WTC11 (cell line): ENCODE results near the gene KCNV2. TPM values are rescaled to one million over a fixed set of nuclear protein-coding genes. Genes with fewer than 3 reads are reported as not detected.

ENCODE experiments used
- ATAC-seq: fragments of 200-7000 bp; cut with Tn5 transposase; 2 replicates; pipeline ENCODE4 v1.10.0; 2021; ENCODE audit warnings: mild to moderate bottlenecking, moderate library complexity
- CTCF ChIA-PET: fragments of 300-600 bp; sonication (Branson Sonifier 250); formaldehyde crosslinking; loops from one replicate; lab custom pipeline; 2021; ENCODE audit warnings: antibody characterized with exemption; lab: Charles Lee
- POLR2A ChIA-PET: fragments of 350-600 bp; sonication (Branson Sonifier 250); formaldehyde crosslinking; loops from one replicate; lab custom pipeline; 2021; ENCODE audit warnings: antibody characterized with exemption; lab: Charles Lee
- DNase-seq: peaks from one replicate; pipeline ENCODE4 v3.0.0; 2021; ENCODE audit warnings: low spot score
- H3K27ac Mint-ChIP-seq: 2 replicates; pipeline ENCODE4 v1.8.0; 2021; ENCODE audit warnings: mixed read lengths
- H3K27me3 Mint-ChIP-seq: 2 replicates; pipeline ENCODE4 v1.8.0; 2021; ENCODE audit warnings: low read depth, mild to moderate bottlenecking, moderate library complexity, mixed read lengths
- H3K36me3 Mint-ChIP-seq: 2 replicates; pipeline ENCODE4 v1.8.0; 2021; ENCODE audit warnings: mixed read lengths
- H3K4me1 Mint-ChIP-seq: 2 replicates; pipeline ENCODE4 v1.8.0; 2022; ENCODE audit warnings: mixed read lengths
- H3K4me3 Mint-ChIP-seq: 2 replicates; pipeline ENCODE4 v1.8.0; 2021; ENCODE audit warnings: mild to moderate bottlenecking, moderate library complexity, mixed read lengths
- H3K9me3 Mint-ChIP-seq: 2 replicates; pipeline ENCODE4 v1.8.0; 2021; ENCODE audit warnings: mixed read lengths
- CREB1 ChIP-seq: sonication (generic); formaldehyde crosslinking; IDR thresholded peaks from 2 replicates; pipeline ENCODE4 v1.8.0; 2023; ENCODE audit warnings: mild to moderate bottlenecking, missing genetic modification reagents
- FOXJ3 ChIP-seq: sonication (generic); formaldehyde crosslinking; IDR thresholded peaks from 2 replicates; pipeline ENCODE4 v1.9.0; 2021; ENCODE audit warnings: missing genetic modification reagents, mild to moderate bottlenecking, borderline replicate concordance
- GABPB1 ChIP-seq: sonication (generic); formaldehyde crosslinking; IDR thresholded peaks from 2 replicates; pipeline ENCODE4 v1.8.1; 2023; ENCODE audit warnings: mild to moderate bottlenecking, missing genetic modification reagents
- JAZF1 ChIP-seq: fragments of 250-450 bp; sonication (Bioruptor Pico); IDR thresholded peaks from 2 replicates; pipeline ENCODE4 v1.9.0; 2021; ENCODE audit warnings: moderate library complexity, mild to moderate bottlenecking, inconsistent platforms
- MAX ChIP-seq: sonication (generic); formaldehyde crosslinking; IDR thresholded peaks from 2 replicates; pipeline ENCODE4 v1.8.0; 2022; ENCODE audit warnings: mild to moderate bottlenecking, missing genetic modification reagents
- NR1H2 ChIP-seq: sonication (generic); formaldehyde crosslinking; IDR thresholded peaks from 2 replicates; pipeline ENCODE4 v1.9.0; 2021; ENCODE audit warnings: mild to moderate bottlenecking, moderate library complexity, missing genetic modification reagents
- PRRX2 ChIP-seq: fragments of 250-450 bp; sonication (Bioruptor Pico); IDR thresholded peaks from 2 replicates; pipeline ENCODE4 v1.8.0; 2021; ENCODE audit warnings: mild to moderate bottlenecking
- RELA ChIP-seq: sonication (generic); formaldehyde crosslinking; IDR thresholded peaks from 2 replicates; pipeline ENCODE4 v1.8.1; 2022; ENCODE audit warnings: missing genetic modification reagents, mild to moderate bottlenecking, borderline replicate concordance
- SP1 ChIP-seq: sonication (generic); formaldehyde crosslinking; conservative IDR thresholded peaks from 2 replicates; pipeline ENCODE4 v1.8.1; 2022; ENCODE audit warnings: missing genetic modification reagents
- ZBTB21 ChIP-seq: sonication (generic); formaldehyde crosslinking; IDR thresholded peaks from 2 replicates; pipeline ENCODE4 v1.8.1; 2023; ENCODE audit warnings: mild to moderate bottlenecking, missing genetic modification reagents, borderline replicate concordance
- ZNF232 ChIP-seq: sonication (generic); formaldehyde crosslinking; IDR thresholded peaks from 2 replicates; pipeline ENCODE4 v1.8.0; 2022; ENCODE audit warnings: mild to moderate bottlenecking, missing genetic modification reagents
- ZNF416 ChIP-seq: fragments of 250-450 bp; sonication (Bioruptor Pico); IDR thresholded peaks from 2 replicates; pipeline ENCODE4 v1.9.0; 2021; ENCODE audit warnings: mild to moderate bottlenecking, inconsistent platforms
- ZSCAN18 ChIP-seq: fragments of 250-450 bp; sonication (Bioruptor Pico); IDR thresholded peaks from 2 replicates; pipeline ENCODE4 v2.1.2; 2022; ENCODE audit warnings: mild to moderate bottlenecking, moderate library complexity
- total RNA-seq: library from RNA; stranded (reverse); gene quantifications from 3 replicates; pipeline ENCODE4 v1.2.3, GENCODE V29; 2021
- TF ChIP-seq, protein P1 (sequence below): fragments of 250-450 bp; sonication (Bioruptor Pico); IDR thresholded peaks from 2 replicates; pipeline ENCODE4 v1.9.0; 2021; ENCODE audit warnings: mild to moderate bottlenecking, borderline replicate concordance
- TF ChIP-seq, protein P2 (sequence below): sonication (generic); formaldehyde crosslinking; IDR thresholded peaks from 2 replicates; pipeline ENCODE4 v1.8.1; 2023; ENCODE audit warnings: mild to moderate bottlenecking, moderate library complexity, missing genetic modification reagents
- TF ChIP-seq, protein P3 (sequence below): sonication (generic); formaldehyde crosslinking; IDR thresholded peaks from 2 replicates; pipeline ENCODE4 v1.8.1; 2022; ENCODE audit warnings: missing genetic modification reagents, borderline replicate concordance

The KCNV2 gene
- total RNA-seq, 1 experiment from 2014 or later: not detected

DNA sequence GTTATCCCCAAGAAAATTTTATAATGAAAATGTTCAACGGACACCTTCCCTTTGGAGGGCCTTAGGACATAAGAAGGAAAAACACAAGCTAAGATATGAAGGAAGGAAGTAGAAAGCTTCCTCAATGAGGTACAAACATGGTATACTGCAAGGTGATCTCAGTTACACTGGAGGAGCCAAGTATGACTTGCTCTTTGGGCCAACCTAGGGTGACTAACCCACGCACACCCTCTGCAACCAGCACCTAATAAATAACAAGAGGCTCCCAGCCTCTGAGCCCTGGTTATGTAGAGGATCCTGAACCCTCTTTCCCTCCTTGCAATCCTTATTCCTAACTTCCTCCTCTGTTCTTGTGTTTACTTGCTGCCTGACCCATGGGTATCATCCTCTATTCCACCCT is 38.3 kb upstream of the KCNV2 start (continued):
- TF ChIP-seq, protein P1, sequence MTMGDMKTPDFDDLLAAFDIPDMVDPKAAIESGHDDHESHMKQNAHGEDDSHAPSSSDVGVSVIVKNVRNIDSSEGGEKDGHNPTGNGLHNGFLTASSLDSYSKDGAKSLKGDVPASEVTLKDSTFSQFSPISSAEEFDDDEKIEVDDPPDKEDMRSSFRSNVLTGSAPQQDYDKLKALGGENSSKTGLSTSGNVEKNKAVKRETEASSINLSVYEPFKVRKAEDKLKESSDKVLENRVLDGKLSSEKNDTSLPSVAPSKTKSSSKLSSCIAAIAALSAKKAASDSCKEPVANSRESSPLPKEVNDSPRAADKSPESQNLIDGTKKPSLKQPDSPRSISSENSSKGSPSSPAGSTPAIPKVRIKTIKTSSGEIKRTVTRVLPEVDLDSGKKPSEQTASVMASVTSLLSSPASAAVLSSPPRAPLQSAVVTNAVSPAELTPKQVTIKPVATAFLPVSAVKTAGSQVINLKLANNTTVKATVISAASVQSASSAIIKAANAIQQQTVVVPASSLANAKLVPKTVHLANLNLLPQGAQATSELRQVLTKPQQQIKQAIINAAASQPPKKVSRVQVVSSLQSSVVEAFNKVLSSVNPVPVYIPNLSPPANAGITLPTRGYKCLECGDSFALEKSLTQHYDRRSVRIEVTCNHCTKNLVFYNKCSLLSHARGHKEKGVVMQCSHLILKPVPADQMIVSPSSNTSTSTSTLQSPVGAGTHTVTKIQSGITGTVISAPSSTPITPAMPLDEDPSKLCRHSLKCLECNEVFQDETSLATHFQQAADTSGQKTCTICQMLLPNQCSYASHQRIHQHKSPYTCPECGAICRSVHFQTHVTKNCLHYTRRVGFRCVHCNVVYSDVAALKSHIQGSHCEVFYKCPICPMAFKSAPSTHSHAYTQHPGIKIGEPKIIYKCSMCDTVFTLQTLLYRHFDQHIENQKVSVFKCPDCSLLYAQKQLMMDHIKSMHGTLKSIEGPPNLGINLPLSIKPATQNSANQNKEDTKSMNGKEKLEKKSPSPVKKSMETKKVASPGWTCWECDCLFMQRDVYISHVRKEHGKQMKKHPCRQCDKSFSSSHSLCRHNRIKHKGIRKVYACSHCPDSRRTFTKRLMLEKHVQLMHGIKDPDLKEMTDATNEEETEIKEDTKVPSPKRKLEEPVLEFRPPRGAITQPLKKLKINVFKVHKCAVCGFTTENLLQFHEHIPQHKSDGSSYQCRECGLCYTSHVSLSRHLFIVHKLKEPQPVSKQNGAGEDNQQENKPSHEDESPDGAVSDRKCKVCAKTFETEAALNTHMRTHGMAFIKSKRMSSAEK (CRISPR knock-in tag): no peak
- TF ChIP-seq, protein P2, sequence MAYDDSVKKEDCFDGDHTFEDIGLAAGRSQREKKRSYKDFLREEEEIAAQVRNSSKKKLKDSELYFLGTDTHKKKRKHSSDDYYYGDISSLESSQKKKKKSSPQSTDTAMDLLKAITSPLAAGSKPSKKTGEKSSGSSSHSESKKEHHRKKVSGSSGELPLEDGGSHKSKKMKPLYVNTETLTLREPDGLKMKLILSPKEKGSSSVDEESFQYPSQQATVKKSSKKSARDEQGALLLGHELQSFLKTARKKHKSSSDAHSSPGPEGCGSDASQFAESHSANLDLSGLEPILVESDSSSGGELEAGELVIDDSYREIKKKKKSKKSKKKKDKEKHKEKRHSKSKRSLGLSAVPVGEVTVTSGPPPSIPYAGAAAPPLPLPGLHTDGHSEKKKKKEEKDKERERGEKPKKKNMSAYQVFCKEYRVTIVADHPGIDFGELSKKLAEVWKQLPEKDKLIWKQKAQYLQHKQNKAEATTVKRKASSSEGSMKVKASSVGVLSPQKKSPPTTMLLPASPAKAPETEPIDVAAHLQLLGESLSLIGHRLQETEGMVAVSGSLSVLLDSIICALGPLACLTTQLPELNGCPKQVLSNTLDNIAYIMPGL (CRISPR knock-in tag): no peak
- no peak for TF ChIP-seq GABPB1 (CRISPR knock-in tag)
- TF ChIP-seq FOXJ3 (CRISPR knock-in tag): no peak
- TF ChIP-seq, protein P3, sequence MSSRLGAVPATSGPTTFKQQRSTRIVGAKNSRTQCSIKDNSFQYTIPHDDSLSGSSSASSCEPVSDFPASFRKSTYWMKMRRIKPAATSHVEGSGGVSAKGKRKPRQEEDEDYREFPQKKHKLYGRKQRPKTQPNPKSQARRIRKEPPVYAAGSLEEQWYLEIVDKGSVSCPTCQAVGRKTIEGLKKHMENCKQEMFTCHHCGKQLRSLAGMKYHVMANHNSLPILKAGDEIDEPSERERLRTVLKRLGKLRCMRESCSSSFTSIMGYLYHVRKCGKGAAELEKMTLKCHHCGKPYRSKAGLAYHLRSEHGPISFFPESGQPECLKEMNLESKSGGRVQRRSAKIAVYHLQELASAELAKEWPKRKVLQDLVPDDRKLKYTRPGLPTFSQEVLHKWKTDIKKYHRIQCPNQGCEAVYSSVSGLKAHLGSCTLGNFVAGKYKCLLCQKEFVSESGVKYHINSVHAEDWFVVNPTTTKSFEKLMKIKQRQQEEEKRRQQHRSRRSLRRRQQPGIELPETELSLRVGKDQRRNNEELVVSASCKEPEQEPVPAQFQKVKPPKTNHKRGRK (CRISPR knock-in tag): no peak

GRCh38 chr9:2681981-2682380 is 35.3 kb upstream of the KCNV2 start:
- peaks cover 4% of the 10 kb centered on the region; the same call in 1 of the 2 replicates for H3K9me3 Mint-ChIP-seq
- CTCF ChIA-PET: no interaction called here
- H3K27me3 Mint-ChIP-seq: no peaks in the 10 kb centered on the region
- ATAC-seq (no peak), DNase-seq (no peak)
- no peak overlapping the region for H3K27ac Mint-ChIP-seq
- H3K4me3 Mint-ChIP-seq: no peak overlapping the region
- POLR2A ChIA-PET: no interaction called here
- H3K36me3 Mint-ChIP-seq: no peaks in the 10 kb centered on the region
- H3K4me1 Mint-ChIP-seq: peaks cover 21% of the 10 kb centered on the region
- TF ChIP-seq, protein P2 (CRISPR knock-in tag): no peak
- TF ChIP-seq SP1 (CRISPR knock-in tag) (no peak), NR1H2 (no peak), PRRX2 (no peak), RELA (CRISPR knock-in tag) (no peak), ZBTB21 (no peak), MAX (CRISPR knock-in tag) (no peak), ZNF232 (CRISPR knock-in tag) (no peak), ZSCAN18 (CRISPR knock-in tag) (no peak), ZNF416 (CRISPR knock-in tag) (no peak), CREB1 (CRISPR knock-in tag) (no peak), JAZF1 (CRISPR knock-in tag) (no peak)
- TF ChIP-seq, protein P1 (CRISPR knock-in tag): no peak
